Gastroesophageal sphincter (tissue), 3 donors: Measurements from ENCODE around the gene MDGA2.

ENCODE experiments used
- CTCF ChIP-seq, 4 experiments: fragments of 200-600 bp in 2 of 4; fragments of 450-650 bp in 2 of 4; sonication (generic) in 1 of 4; IDR thresholded peaks; one replicate each; pipeline ENCODE4 v1.5.1; 2017 to 2019; ENCODE audit warnings: antibody characterized with exemption in 4 of 4, mild to moderate bottlenecking in 2 of 4, moderate library complexity in 2 of 4
- POLR2A ChIP-seq, 2 donors: fragments of 450-650 bp; IDR thresholded peaks; one replicate each; pipeline ENCODE4 v1.6.1; 2017; ENCODE audit warnings: antibody characterized with exemption in 2 of 2, mild to moderate bottlenecking in 2 of 2, moderate library complexity in 1 of 2
- POLR2AphosphoS5 ChIP-seq: sonication (generic); formaldehyde crosslinking; IDR thresholded peaks from one replicate; pipeline ENCODE4 v1.6.1; 2017; ENCODE audit warnings: antibody characterized with exemption

GRCh38 chr14:47526591-47527244, 148.7 kb downstream of the MDGA2 start:
- TF ChIP-seq CTCF (IDR thresholded peaks at IDR 0.05): no peak
- TF ChIP-seq POLR2AphosphoS5: no peak
- no peak for TF ChIP-seq POLR2A (IDR thresholded peaks at IDR 0.05)
